GM23338 (cell line): ENCODE data around the gene ACTR6. TPM values are rescaled to one million over a fixed set of nuclear protein-coding genes. Genes with fewer than 3 reads are reported as not detected.
A peak's percentile ranks its signal among the peaks of the same experiment; 100 is the strongest.

Experiments used
- ATAC-seq: fragments of 200-7000 bp; cut with Tn5 transposase; 3 replicates; pipeline ENCODE4 v1.9.1; 2020
- DNase-seq: peaks from one replicate; pipeline ENCODE4 v3.0.0-alpha.2; 2015; ENCODE audit warnings: low spot score
- H2AFZ ChIP-seq: fragments of 200-600 bp; sonication (generic); 2 replicates; pipeline ENCODE4 v1.8.0; 2016; ENCODE audit warnings: antibody characterized with exemption, mild to moderate bottlenecking, moderate library complexity
- H3F3A ChIP-seq: fragments of 200-600 bp; sonication (generic); replicated peaks from 2 replicates; pipeline ENCODE4 v1.8.0; 2017; ENCODE audit warnings: antibody characterized with exemption, mixed run types, low read depth
- H3K27ac ChIP-seq: fragments of 200-600 bp; sonication (generic); 2 replicates; pipeline ENCODE4 v1.6.1; 2016; ENCODE audit warnings: low read depth
- H3K27me3 ChIP-seq: fragments of 200-600 bp; sonication (generic); 2 replicates; pipeline ENCODE4 v1.8.0; 2016; ENCODE audit warnings: mild to moderate bottlenecking, mixed run types, moderate library complexity; ENCODE audit not compliant: insufficient read depth
- H3K36me3 ChIP-seq: fragments of 200-600 bp; sonication (generic); 2 replicates; pipeline ENCODE4 v1.8.0; 2016; ENCODE audit warnings: mild to moderate bottlenecking; ENCODE audit not compliant: insufficient read depth
- H3K4me1 ChIP-seq: fragments of 200-600 bp; sonication (generic); 2 replicates; pipeline ENCODE4 v1.8.0; 2016; ENCODE audit warnings: mild to moderate bottlenecking, moderate library complexity; ENCODE audit not compliant: insufficient read depth
- H3K4me2 ChIP-seq: fragments of 200-600 bp; sonication (generic); 2 replicates; pipeline ENCODE4 v1.7.1; 2017; ENCODE audit warnings: mixed run types
- H3K4me3 ChIP-seq: fragments of 200-600 bp; sonication (generic); 2 replicates; pipeline ENCODE4 v1.6.1; 2016; ENCODE audit warnings: mixed run types
- H3K79me2 ChIP-seq: fragments of 200-600 bp; sonication (generic); replicated peaks from 2 replicates; pipeline ENCODE4 v1.8.0; 2017; ENCODE audit warnings: mild to moderate bottlenecking; ENCODE audit not compliant: insufficient read depth
- H3K9me2 ChIP-seq: fragments of 200-600 bp; sonication (generic); 2 replicates; pipeline ENCODE4 v1.8.0; 2017; ENCODE audit not compliant: insufficient read depth
- H4K20me1 ChIP-seq: fragments of 200-600 bp; sonication (generic); replicated peaks from 2 replicates; pipeline ENCODE4 v1.8.0; 2017; ENCODE audit warnings: mild to moderate bottlenecking; ENCODE audit not compliant: insufficient read depth
- H3K27ac Mint-ChIP-seq: 2 replicates; pipeline ENCODE4 v1.8.0; 2020; ENCODE audit warnings: inconsistent platforms, mild to moderate bottlenecking, moderate library complexity, mixed read lengths
- H3K27me3 Mint-ChIP-seq: 3 replicates; pipeline ENCODE4 v1.8.0; 2022; ENCODE audit warnings: low read depth, mild to moderate bottlenecking, moderate library complexity, mixed read lengths, inconsistent platforms; ENCODE audit not compliant: insufficient read depth, poor library complexity
- H3K36me3 Mint-ChIP-seq: 3 replicates; pipeline ENCODE4 v1.8.0; 2021; ENCODE audit warnings: low read depth, mild to moderate bottlenecking, inconsistent platforms, moderate library complexity, mixed read lengths
- H3K4me1 Mint-ChIP-seq: 3 replicates; pipeline ENCODE4 v1.8.0; 2020; ENCODE audit warnings: mild to moderate bottlenecking, inconsistent platforms, mixed read lengths
- H3K4me3 Mint-ChIP-seq: 3 replicates; pipeline ENCODE4 v1.8.0; 2021; ENCODE audit warnings: moderate library complexity, mild to moderate bottlenecking, inconsistent platforms, mixed read lengths
- H3K9me3 Mint-ChIP-seq: 3 replicates; pipeline ENCODE4 v1.8.0; 2020; ENCODE audit warnings: moderate library complexity, mild to moderate bottlenecking, inconsistent platforms, mixed read lengths
- EZH2 ChIP-seq: fragments of 200-600 bp; sonication (generic); IDR thresholded peaks from one replicate; pipeline ENCODE4 v1.8.0; 2017; ENCODE audit warnings: antibody characterized with exemption, mild to moderate bottlenecking, low read depth; ENCODE audit not compliant: unreplicated experiment
- EZH2phosphoT487 ChIP-seq: fragments of 200-600 bp; sonication (generic); IDR thresholded peaks from one replicate; pipeline ENCODE4 v1.8.1; 2018; ENCODE audit warnings: antibody characterized with exemption; ENCODE audit not compliant: unreplicated experiment
- NANOG ChIP-seq: IDR thresholded peaks from 2 replicates; pipeline ENCODE4 v1.6.1; 2016; ENCODE audit warnings: antibody characterized with exemption, borderline replicate concordance
- POLR2AphosphoS5 ChIP-seq: IDR thresholded peaks from 2 replicates; pipeline ENCODE4 v1.6.1; 2016; ENCODE audit warnings: antibody characterized with exemption, low read depth
- STAT1 ChIP-seq: IDR thresholded peaks from one replicate; pipeline ENCODE4 v1.6.1; 2016; ENCODE audit warnings: antibody characterized with exemption; ENCODE audit not compliant: unreplicated experiment
- polyA plus RNA-seq: library from polyadenylated mRNA; unstranded; fragments of >200 nt; fragmentation: Nextera tagmentation; extraction: Ambion mirVana; gene quantifications from 2 replicates; pipeline ENCODE4 v1.2.1, GENCODE V29; 2016
- total RNA-seq: library from RNA; depleted of rRNA; stranded (reverse); fragments of >200 nt; shearing (Covaris generic); gene quantifications from 2 replicates; pipeline ENCODE4 v1.2.3, GENCODE V29; 2014
- TF ChIP-seq, protein P1 (sequence below): fragments of 250-450 bp; sonication (Bioruptor Pico); IDR thresholded peaks from 2 replicates; pipeline ENCODE4 v1.5.0; 2020; ENCODE audit warnings: mild to moderate bottlenecking, moderate library complexity
- TF ChIP-seq, protein P2 (sequence below), 2 experiments: fragments of 200-600 bp in 1 of 2; sonication (generic) in 1 of 2; conservative IDR thresholded peaks; 2 replicates each; pipeline versions ENCODE4 v1.5.1 to v1.6.1; 2016 to 2017; ENCODE audit warnings: antibody characterized with exemption in 2 of 2, low read depth in 2 of 2, mild to moderate bottlenecking in 2 of 2, moderate library complexity in 1 of 2
- TF ChIP-seq, protein P3 (sequence below): IDR thresholded peaks from one replicate; pipeline ENCODE4 v1.6.1; 2018; ENCODE audit warnings: antibody characterized with exemption; ENCODE audit not compliant: unreplicated experiment
- TF ChIP-seq, protein P4 (sequence below): IDR thresholded peaks from 2 replicates; pipeline ENCODE4 v1.6.1; 2016; ENCODE audit warnings: antibody characterized with exemption

ACTR6 gene
- total and polyA plus RNA-seq, 2 experiments from 2014 or later = 30.1 to 42.5 TPM

DNA sequence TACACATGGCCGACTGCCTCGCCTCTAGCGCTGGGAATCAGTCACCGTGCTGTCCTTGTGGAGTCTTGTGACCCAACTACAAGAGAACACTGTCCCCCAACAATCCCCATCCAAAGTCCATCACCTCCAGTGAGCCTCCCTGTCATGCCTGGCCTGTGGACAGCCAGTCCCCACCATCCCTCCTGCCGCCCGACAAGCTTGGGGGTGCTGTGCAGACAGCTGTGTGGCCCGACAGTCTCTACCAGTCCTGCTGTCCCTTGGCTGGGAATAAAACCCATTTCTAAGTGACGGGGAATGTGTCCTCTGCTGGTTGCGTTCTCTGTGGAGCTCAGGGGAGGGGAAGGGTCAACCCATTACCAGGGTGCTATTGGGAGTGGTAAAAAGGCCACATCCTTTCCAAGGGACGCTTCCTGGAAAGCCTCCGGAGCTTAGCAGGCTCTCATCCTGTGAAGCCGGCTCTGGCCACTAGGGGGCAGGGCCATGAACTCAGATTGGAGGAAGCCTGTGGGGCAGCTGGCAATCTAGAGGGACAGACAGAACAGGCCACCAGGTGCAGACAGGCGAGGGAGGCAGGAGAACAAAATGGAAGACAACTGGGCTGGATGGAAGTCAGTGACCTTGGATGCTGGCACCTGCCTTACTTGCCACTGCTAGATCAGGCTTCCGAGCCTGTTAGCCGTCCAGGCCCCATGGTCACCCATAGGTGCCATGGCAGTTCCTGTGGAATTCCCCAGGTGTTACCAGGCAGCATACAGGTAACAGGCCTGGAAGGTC, 46.0 kb upstream of the ACTR6 start (continued):
- TF ChIP-seq, protein P1, sequence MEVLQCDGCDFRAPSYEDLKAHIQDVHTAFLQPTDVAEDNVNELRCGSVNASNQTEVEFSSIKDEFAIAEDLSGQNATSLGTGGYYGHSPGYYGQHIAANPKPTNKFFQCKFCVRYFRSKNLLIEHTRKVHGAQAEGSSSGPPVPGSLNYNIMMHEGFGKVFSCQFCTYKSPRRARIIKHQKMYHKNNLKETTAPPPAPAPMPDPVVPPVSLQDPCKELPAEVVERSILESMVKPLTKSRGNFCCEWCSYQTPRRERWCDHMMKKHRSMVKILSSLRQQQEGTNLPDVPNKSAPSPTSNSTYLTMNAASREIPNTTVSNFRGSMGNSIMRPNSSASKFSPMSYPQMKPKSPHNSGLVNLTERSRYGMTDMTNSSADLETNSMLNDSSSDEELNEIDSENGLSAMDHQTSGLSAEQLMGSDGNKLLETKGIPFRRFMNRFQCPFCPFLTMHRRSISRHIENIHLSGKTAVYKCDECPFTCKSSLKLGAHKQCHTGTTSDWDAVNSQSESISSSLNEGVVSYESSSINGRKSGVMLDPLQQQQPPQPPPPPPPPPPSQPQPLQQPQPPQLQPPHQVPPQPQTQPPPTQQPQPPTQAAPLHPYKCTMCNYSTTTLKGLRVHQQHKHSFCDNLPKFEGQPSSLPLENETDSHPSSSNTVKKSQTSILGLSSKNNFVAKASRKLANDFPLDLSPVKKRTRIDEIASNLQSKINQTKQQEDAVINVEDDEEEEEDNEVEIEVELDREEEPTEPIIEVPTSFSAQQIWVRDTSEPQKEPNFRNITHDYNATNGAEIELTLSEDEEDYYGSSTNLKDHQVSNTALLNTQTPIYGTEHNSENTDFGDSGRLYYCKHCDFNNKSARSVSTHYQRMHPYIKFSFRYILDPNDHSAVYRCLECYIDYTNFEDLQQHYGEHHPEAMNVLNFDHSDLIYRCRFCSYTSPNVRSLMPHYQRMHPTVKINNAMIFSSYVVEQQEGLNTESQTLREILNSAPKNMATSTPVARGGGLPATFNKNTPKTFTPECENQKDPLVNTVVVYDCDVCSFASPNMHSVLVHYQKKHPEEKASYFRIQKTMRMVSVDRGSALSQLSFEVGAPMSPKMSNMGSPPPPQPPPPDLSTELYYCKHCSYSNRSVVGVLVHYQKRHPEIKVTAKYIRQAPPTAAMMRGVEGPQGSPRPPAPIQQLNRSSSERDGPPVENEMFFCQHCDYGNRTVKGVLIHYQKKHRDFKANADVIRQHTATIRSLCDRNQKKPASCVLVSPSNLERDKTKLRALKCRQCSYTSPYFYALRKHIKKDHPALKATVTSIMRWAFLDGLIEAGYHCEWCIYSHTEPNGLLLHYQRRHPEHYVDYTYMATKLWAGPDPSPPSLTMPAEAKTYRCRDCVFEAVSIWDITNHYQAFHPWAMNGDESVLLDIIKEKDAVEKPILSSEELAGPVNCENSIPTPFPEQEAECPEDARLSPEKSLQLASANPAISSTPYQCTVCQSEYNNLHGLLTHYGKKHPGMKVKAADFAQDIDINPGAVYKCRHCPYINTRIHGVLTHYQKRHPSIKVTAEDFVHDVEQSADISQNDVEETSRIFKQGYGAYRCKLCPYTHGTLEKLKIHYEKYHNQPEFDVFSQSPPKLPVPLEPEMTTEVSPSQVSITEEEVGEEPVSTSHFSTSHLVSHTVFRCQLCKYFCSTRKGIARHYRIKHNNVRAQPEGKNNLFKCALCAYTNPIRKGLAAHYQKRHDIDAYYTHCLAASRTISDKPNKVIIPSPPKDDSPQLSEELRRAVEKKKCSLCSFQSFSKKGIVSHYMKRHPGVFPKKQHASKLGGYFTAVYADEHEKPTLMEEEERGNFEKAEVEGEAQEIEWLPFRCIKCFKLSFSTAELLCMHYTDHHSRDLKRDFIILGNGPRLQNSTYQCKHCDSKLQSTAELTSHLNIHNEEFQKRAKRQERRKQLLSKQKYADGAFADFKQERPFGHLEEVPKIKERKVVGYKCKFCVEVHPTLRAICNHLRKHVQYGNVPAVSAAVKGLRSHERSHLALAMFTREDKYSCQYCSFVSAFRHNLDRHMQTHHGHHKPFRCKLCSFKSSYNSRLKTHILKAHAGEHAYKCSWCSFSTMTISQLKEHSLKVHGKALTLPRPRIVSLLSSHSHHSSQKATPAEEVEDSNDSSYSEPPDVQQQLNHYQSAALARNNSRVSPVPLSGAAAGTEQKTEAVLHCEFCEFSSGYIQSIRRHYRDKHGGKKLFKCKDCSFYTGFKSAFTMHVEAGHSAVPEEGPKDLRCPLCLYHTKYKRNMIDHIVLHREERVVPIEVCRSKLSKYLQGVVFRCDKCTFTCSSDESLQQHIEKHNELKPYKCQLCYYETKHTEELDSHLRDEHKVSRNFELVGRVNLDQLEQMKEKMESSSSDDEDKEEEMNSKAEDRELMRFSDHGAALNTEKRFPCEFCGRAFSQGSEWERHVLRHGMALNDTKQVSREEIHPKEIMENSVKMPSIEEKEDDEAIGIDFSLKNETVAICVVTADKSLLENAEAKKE (CRISPR knock-in tag) = 0 out of 2 replicates have a peak, but pooled peaks have one; percentile 57

DNA sequence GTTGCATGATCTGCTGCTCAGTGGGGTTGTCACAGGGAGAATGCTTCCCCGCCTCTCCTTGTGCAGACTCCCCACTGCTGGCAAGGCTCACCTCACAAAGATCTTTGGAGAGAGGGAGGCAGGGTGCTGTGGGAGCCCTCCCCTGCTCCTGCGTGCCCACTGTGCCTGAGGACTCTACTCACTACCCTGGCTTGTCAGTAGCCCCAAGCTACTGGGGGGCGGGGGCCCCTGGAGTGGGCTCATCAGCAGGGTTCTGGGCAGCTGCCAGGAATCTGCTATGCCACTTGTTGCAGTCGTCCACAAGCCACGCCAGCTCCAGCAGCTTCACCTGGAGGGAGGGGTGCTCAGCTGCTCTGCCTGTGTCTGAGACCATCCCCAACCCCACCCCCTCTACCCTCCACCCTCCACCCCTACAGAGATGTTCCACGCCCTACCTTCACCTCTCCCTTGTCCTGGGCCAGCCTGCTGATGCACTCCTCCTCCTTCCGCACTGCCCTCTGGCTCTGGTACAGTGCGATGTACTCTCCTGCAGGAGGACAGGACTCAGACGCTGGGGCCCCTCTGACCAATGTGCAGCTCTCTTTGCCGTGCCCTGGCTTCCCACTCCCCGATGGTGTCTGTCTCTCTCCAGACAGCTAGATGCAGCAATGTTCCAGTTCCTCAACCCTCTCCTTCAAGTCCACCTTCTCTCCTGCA, 43.7 kb upstream of the ACTR6 start:
- Histone ChIP-seq H3K27ac (no peak overlapping the region), H3K79me2 (no peaks in the 10 kb centered on the region), H2AFZ (no peak overlapping the region), H3K36me3 (no peaks in the 10 kb centered on the region), H3F3A (no peaks in the 10 kb centered on the region), H3K4me2 (no peak overlapping the region), H3K4me3 (no peak overlapping the region), H3K4me1 (peaks cover 20% of the 10 kb centered on the region), H3K9me2 (no peaks in the 10 kb centered on the region), H4K20me1 (no peaks in the 10 kb centered on the region), H3K27me3 (no peaks in the 10 kb centered on the region)
- ATAC-seq (peak; percentile 13; the same call in 1 of the 3 replicates), DNase-seq (no peak)
- TF ChIP-seq, protein P2, sequence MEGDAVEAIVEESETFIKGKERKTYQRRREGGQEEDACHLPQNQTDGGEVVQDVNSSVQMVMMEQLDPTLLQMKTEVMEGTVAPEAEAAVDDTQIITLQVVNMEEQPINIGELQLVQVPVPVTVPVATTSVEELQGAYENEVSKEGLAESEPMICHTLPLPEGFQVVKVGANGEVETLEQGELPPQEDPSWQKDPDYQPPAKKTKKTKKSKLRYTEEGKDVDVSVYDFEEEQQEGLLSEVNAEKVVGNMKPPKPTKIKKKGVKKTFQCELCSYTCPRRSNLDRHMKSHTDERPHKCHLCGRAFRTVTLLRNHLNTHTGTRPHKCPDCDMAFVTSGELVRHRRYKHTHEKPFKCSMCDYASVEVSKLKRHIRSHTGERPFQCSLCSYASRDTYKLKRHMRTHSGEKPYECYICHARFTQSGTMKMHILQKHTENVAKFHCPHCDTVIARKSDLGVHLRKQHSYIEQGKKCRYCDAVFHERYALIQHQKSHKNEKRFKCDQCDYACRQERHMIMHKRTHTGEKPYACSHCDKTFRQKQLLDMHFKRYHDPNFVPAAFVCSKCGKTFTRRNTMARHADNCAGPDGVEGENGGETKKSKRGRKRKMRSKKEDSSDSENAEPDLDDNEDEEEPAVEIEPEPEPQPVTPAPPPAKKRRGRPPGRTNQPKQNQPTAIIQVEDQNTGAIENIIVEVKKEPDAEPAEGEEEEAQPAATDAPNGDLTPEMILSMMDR (conservative IDR thresholded peaks at IDR 0.05; ENCODE audit: low read depth in 2 of 2) = no peak
- TF ChIP-seq, protein P3, sequence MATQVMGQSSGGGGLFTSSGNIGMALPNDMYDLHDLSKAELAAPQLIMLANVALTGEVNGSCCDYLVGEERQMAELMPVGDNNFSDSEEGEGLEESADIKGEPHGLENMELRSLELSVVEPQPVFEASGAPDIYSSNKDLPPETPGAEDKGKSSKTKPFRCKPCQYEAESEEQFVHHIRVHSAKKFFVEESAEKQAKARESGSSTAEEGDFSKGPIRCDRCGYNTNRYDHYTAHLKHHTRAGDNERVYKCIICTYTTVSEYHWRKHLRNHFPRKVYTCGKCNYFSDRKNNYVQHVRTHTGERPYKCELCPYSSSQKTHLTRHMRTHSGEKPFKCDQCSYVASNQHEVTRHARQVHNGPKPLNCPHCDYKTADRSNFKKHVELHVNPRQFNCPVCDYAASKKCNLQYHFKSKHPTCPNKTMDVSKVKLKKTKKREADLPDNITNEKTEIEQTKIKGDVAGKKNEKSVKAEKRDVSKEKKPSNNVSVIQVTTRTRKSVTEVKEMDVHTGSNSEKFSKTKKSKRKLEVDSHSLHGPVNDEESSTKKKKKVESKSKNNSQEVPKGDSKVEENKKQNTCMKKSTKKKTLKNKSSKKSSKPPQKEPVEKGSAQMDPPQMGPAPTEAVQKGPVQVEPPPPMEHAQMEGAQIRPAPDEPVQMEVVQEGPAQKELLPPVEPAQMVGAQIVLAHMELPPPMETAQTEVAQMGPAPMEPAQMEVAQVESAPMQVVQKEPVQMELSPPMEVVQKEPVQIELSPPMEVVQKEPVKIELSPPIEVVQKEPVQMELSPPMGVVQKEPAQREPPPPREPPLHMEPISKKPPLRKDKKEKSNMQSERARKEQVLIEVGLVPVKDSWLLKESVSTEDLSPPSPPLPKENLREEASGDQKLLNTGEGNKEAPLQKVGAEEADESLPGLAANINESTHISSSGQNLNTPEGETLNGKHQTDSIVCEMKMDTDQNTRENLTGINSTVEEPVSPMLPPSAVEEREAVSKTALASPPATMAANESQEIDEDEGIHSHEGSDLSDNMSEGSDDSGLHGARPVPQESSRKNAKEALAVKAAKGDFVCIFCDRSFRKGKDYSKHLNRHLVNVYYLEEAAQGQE = no peak
- TF ChIP-seq STAT1 (no peak), EZH2phosphoT487 (no peak), POLR2AphosphoS5 (no peak), NANOG (no peak), EZH2 (no peak)
- TF ChIP-seq, protein P4, sequence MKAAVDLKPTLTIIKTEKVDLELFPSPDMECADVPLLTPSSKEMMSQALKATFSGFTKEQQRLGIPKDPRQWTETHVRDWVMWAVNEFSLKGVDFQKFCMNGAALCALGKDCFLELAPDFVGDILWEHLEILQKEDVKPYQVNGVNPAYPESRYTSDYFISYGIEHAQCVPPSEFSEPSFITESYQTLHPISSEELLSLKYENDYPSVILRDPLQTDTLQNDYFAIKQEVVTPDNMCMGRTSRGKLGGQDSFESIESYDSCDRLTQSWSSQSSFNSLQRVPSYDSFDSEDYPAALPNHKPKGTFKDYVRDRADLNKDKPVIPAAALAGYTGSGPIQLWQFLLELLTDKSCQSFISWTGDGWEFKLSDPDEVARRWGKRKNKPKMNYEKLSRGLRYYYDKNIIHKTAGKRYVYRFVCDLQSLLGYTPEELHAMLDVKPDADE = no peak
- peaks cover 15% of the 10 kb centered on the region for H3K9me3 Mint-ChIP-seq
- H3K27me3 Mint-ChIP-seq = peaks cover 5% of the 10 kb centered on the region
- H3K4me1 Mint-ChIP-seq = peaks cover 34% of the 10 kb centered on the region
- no peak overlapping the region for H3K4me3 Mint-ChIP-seq
- peak overlapping the region; percentile 53; the same call in 1 of the 2 replicates for H3K27ac Mint-ChIP-seq
- H3K36me3 Mint-ChIP-seq = peaks cover 25% of the 10 kb centered on the region
